Fibroblast of skin of abdomen (primary cell): ENCODE results near the gene NMT2. TPM values are rescaled to one million over a fixed set of nuclear protein-coding genes. Genes with fewer than 3 reads are reported as not detected.
"Not testable (repeated sequence)": the region's sequence is repeated elsewhere in the genome, so short reads cannot be mapped to it uniquely, and the experiment has no call there.

Experiments
- DNase-seq: peaks from one replicate; pipeline ENCODE4 v3.0.0-alpha.2; 2013
- polyA plus RNA-seq, 2 experiments: library from polyadenylated mRNA; unstranded; fragments of 120-200 nt; gene quantifications; one replicate each; pipeline ENCODE4 v1.2.1, GENCODE V29; 2013; ENCODE audit not compliant: insufficient read length in 2 of 2

Gene NMT2
- 18.8 TPM for polyA plus RNA-seq (2013, experiment 1 of 2; ENCODE audit: insufficient read length)
- 18.4 TPM for polyA plus RNA-seq (2013, experiment 2 of 2; ENCODE audit: insufficient read length)

- DNase-seq = no peak
Measured at GRCh38 chr10:15168291-15168785, at the start of gene NMT2. NMT2 (minus strand) TSS chr10:15168693; CDS start chr10:15168612, 81 bp downstream.

GRCh38 chr10:15216700-15217099, 48.2 kb upstream of the NMT2 start:
- DNase-seq = no peak

GRCh38 chr10:15214237-15214636, 45.7 kb upstream of the NMT2 start:
- DNase-seq = no peak

- no peak for DNase-seq
Measured at GRCh38 chr10:15213461-15213861, 45.0 kb upstream of the NMT2 start.

GRCh38 chr10:15211464-15211979, 43.0 kb upstream of the NMT2 start:
- DNase-seq = peak; percentile 80

- DNase-seq = no peak
Measured at GRCh38 chr10:15210521-15210920, 42.0 kb upstream of the NMT2 start.

GRCh38 chr10:15209827-15210509, 41.5 kb upstream of the NMT2 start:
- DNase-seq = peak; percentile 68

GRCh38 chr10:15208221-15208620, 39.7 kb upstream of the NMT2 start:
- DNase-seq = no peak

GRCh38 chr10:15207410-15207809, 38.9 kb upstream of the NMT2 start:
- DNase-seq = not testable (repeated sequence)

- DNase-seq = no peak
Measured at GRCh38 chr10:15202639-15203038, 34.1 kb upstream of the NMT2 start.

- DNase-seq = not testable (repeated sequence)
Measured at GRCh38 chr10:15202301-15202621, 33.8 kb upstream of the NMT2 start.

GRCh38 chr10:15201589-15202300, 33.3 kb upstream of the NMT2 start:
- DNase-seq = peak; percentile 45

GRCh38 chr10:15200626-15201025, 32.1 kb upstream of the NMT2 start:
- peak; percentile 92 for DNase-seq

- no peak for DNase-seq
Measured at GRCh38 chr10:15197911-15198310, 29.4 kb upstream of the NMT2 start.

GRCh38 chr10:15197276-15197675, 28.8 kb upstream of the NMT2 start:
- peak; percentile 47 for DNase-seq

- no peak for DNase-seq
Measured at GRCh38 chr10:15196021-15196834, 27.7 kb upstream of the NMT2 start.

- DNase-seq = no peak
Measured at GRCh38 chr10:15189133-15189885, 20.8 kb upstream of the NMT2 start.

GRCh38 chr10:15188603-15189002, 20.1 kb upstream of the NMT2 start:
- DNase-seq = no peak

- DNase-seq = no peak
Measured at GRCh38 chr10:15183689-15184481, 15.4 kb upstream of the NMT2 start.

GRCh38 chr10:15182540-15183207, 14.2 kb upstream of the NMT2 start:
- DNase-seq = peak; percentile 79
